HTERT RPE-1 (cell line): ENCODE results near the gene C2orf78.
"Not testable (repeated sequence)": the region's sequence is repeated elsewhere in the genome, so short reads cannot be mapped to it uniquely, and the experiment has no call there.

Experiments
- in situ Hi-C: fragments of 300-500 bp; cut with MboI; formaldehyde crosslinking; loops from 4 replicates; pipeline ENCODE4 v1.14.3; 2020; ENCODE audit warnings: low sequenced_read_pairs

C2orf78 gene

GRCh38 chr2:73778867-73779466 lies 5.0 kb upstream of the C2orf78 start:
- in situ Hi-C loops, result not testable (repeated sequence)

GRCh38 chr2:73779467-73780236 lies 4.3 kb upstream of the C2orf78 start, which contains the start of gene DUSP11:
Gene DUSP11, minus strand, starts transcription at chr2:73780103. Its CDS starts 129 bp downstream, at chr2:73779974.
- in situ Hi-C loops, result no loop called here

DNA sequence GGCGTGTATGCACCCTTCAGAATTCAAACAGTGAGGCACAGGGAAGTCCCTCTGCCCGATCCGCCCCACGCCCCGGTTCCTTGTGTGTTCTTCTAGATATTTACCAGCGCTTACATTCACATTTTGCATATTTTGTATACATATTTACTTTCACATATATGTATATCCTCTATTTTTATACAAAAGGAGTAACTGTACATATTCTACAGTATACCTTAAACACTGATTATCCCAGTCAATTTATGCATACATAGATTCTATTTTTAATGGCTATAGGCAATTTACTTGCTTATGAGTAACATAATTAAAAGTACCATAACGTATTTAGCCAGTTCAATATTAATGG lies 3.8 kb upstream of the C2orf78 start:
- in situ Hi-C loops, result no loop called here

- in situ Hi-C loops, result not testable (repeated sequence)
Measured at GRCh38 chr2:73783402-73783801, 581 bp upstream of the C2orf78 start.

- in situ Hi-C loops, result no loop called here
Measured at GRCh38 chr2:73811878-73812277, 27.9 kb downstream of the C2orf78 start.

DNA sequence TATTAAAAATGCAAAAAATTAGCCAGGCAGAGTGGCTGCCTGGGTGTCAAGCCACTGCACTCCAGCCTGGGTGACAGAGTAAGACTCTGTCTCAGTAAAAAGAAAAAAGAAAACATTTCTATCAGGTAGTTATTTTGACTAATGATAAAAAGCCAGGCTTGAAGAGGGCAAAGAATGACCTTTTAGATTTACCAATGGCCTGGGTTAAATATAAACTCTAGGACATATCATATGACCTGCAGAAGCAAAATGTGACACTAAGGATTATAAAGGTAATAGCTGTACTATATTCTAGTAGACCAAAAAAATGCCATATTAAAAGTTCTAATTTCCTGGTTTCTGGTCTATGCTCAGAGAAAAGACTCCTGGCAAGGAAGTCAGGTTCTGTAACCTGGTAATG lies 28.7 kb downstream of the C2orf78 start:
- in situ Hi-C loops, result no loop called here

DNA sequence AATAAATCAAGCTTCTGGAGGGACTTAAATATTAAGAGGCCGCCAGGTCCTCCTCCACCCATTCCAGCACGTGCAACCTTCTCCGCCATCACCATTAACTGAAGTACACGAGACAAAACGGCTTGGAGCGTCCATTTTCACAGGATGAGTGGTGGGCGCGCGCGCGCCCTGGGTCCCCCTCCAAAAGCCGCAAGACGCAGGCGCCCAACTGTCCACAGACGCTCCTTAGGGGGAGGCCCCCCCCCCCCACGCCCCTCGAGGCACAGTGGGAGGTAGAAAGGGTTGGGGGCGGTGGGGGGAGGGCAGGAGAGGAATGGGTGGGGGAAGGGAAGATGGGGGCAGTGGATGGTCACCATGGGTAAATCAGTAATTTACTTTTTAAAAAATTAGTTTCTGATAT lies 34.3 kb downstream of the C2orf78 start:
- in situ Hi-C loops, result no loop called here

- in situ Hi-C loops, result no loop called here
Measured at GRCh38 chr2:73821227-73821626, 37.2 kb downstream of the C2orf78 start.

GRCh38 chr2:73821669-73822068 lies 37.7 kb downstream of the C2orf78 start:
- in situ Hi-C loops, result no loop called here

DNA sequence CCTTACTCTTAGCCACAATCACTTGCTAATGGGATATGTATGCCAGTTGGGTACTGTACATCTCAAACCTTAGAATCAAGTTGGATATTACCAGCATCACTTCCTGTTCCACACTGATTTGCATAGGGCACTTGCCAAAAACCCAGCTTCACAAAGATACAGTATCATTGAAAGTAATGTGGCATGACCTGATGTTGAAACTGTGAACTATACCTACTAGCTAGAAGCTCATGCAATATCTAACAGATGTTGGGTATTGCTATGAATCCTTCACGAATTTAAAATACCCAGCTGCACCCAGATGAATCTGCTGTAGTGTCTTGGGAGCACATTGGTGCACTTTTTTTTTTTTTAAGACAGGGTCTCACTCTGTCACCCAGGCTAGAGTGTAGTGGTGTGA lies 38.3 kb downstream of the C2orf78 start:
- in situ Hi-C loops, result no loop called here

DNA sequence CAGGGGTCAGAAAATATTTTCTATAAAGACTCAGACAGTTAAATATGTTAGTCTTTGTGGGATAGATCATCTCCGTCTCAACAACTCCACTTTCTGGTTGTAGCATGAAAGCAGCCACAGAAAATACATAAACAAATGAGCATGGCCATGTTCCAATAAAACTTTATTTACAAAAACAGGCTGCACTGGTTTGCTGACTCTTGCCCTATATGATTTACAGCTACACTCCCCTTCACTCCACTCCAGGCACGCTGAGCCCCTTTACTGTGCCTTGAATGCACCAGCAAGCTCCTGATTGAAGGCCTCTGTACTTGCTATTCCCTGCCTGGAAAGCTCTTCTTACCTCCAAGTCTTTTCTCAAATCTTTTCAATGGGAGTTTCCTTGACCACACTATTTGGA lies 39.0 kb downstream of the C2orf78 start:
- in situ Hi-C loops, result no loop called here

DNA sequence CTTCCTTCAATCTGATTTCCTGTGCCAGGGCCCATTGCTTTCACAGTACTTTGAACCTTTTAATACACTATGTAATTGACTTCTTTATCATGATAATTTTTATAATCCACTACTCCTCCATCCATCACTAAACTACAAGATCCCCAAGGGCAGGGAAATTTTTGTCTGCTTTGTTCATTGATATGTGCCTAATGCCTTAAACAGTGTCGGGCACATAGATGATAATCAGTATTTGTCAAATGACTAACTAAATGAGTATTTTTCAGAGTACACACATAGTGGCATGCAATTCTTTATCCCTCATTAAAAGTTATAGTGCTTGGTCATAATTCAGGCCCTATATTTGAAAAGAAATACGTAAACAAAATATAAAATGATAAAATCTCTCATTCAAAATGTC lies 39.4 kb downstream of the C2orf78 start:
- in situ Hi-C loops, result no loop called here

- in situ Hi-C loops, result no loop called here
Measured at GRCh38 chr2:73823916-73824523, 40.0 kb downstream of the C2orf78 start.

DNA sequence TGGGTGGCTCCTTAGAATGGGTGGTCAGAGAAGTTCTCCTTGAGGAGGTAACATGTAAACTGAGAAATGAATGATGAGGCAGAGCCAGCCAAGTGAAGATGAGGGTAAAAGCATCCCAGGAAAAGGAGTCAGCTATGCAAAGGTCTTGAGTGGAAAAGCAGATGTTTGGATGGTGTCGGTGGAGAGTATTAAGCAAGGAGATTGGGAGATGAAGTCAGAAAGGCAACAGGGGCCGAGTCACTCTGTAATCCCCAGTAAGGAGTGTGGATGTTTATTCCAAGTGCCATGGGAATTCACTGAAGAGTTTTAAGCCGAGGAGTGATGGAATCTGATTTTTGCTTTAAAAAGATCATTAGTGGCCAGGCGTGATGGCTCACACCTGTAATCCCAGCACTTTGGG lies 41.4 kb downstream of the C2orf78 start:
- in situ Hi-C loops, result no loop called here

- in situ Hi-C loops, result no loop called here
Measured at GRCh38 chr2:73827018-73827417, 43.0 kb downstream of the C2orf78 start.

GRCh38 chr2:73827660-73828388 lies 43.8 kb downstream of the C2orf78 start:
- in situ Hi-C loops, result no loop called here

DNA sequence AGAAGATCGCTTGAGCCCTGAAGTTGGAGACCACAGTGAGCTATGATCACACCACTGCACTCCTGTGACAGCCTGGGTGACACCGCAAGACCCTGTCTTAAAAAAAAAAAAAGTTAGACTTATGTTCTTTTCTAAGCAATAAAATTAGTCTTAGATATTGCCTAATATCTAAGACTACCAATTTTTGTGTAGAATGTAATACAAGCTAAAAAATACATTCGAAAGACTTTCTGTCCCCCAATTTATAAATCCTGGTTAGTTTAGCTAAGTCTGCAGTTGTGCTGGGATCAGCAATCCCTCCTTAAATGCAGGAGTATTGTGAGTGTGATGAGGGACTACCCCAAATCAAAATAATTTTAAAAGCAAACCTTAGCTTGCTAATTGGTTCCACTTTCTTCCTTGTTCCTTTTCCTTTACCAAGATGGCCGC lies 44.4 kb downstream of the C2orf78 start:
- in situ Hi-C loops, result no loop called here

DNA sequence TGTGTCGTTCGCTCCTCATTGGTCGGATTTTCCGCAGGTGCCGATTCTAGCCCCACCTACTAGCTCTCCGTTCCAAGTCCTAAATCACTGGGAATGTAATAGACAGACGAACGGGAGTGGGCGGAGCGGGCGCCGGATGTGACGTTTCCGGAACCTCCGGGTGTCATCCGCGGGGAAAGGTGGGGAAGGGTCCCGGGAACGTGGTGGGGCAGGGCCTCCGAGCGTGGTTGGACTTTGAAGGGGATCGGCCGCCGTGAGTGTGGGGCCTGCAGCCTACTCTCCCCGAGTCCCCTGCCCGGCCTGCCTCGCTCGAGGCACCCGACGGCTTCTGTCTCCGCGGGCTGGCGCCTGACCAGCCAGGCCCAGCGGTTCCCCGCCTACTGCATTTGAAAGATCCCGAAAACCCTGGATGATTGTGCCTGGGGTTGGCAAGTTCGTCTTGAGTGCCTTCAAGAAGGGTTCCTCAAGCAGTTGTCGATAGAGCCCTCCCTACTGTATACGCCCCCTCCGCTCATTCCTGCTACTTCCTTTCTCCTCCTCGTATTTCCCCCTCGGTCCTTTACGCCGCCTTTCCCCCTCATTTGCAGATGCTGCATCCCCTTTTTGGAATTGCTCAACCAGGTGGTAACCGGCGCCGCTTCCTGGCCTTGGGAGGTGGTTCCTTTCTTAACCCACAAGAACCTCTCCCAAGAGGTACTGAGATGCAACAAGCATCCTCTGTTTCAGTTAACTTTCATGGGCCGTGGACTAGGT lies 45.0 kb downstream of the C2orf78 start, which contains the start of gene STAMBP:
Gene STAMBP (plus strand): TSS at position 144 of the 753 bp plus-strand sequence. CDS start 1,896 bp downstream, outside the sequence.
- in situ Hi-C loops, result no loop called here

- in situ Hi-C loops, result no loop called here
Measured at GRCh38 chr2:73830871-73831401, 47.0 kb downstream of the C2orf78 start.

- in situ Hi-C loops, result no loop called here
Measured at GRCh38 chr2:73832930-73833329, 48.9 kb downstream of the C2orf78 start.
